ENCODE data around the gene CASK.

CASK gene

GRCh38 chrX:41822892-41823291 lies 100.5 kb downstream of the CASK start:
- Mint-ChIP-seq H3K4me3 (no peak overlapping the region), H3K27me3 (ENCODE audit: low read depth, poor library complexity) (no peaks in the 10 kb centered on the region), H3K27ac (no peak overlapping the region), H3K36me3 (ENCODE audit: low read depth) (peaks cover 53% of the 10 kb centered on the region), H3K9me3 (peaks cover 37% of the 10 kb centered on the region), H3K4me1 (no peaks in the 10 kb centered on the region)
- no peak for DNase-seq
- TF ChIP-seq, protein P1, sequence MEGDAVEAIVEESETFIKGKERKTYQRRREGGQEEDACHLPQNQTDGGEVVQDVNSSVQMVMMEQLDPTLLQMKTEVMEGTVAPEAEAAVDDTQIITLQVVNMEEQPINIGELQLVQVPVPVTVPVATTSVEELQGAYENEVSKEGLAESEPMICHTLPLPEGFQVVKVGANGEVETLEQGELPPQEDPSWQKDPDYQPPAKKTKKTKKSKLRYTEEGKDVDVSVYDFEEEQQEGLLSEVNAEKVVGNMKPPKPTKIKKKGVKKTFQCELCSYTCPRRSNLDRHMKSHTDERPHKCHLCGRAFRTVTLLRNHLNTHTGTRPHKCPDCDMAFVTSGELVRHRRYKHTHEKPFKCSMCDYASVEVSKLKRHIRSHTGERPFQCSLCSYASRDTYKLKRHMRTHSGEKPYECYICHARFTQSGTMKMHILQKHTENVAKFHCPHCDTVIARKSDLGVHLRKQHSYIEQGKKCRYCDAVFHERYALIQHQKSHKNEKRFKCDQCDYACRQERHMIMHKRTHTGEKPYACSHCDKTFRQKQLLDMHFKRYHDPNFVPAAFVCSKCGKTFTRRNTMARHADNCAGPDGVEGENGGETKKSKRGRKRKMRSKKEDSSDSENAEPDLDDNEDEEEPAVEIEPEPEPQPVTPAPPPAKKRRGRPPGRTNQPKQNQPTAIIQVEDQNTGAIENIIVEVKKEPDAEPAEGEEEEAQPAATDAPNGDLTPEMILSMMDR (IDR thresholded peaks at IDR 0.05): no peak

DNA sequence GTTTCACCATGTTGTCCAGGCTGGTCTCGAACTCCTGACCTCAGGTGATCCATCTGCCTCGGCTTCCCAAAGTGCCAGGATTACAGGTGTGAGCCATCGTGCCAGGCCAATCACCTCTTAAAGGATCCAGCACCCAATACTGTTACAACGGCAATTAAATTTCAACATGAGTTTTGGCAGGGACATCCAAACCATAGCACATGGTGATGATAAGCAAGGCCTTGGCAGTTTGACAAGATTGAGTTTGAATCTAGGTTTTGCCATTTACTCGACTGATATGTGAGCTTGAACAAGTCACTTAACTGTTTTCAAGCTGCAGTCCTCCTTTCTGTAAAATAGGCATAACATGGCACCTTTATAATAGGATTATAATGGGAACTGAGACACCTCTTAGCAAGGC lies 115.3 kb downstream of the CASK start:
- TF ChIP-seq, protein P1 (IDR thresholded peaks at IDR 0.05): no peak
- Mint-ChIP-seq H3K36me3 (ENCODE audit: low read depth) (peaks cover 72% of the 10 kb centered on the region), H3K27ac (no peak overlapping the region), H3K27me3 (ENCODE audit: low read depth, poor library complexity) (no peaks in the 10 kb centered on the region), H3K9me3 (peaks cover 86% of the 10 kb centered on the region), H3K4me3 (no peak overlapping the region), H3K4me1 (no peaks in the 10 kb centered on the region)
- DNase-seq: no peak

- TF ChIP-seq, protein P1 (IDR thresholded peaks at IDR 0.05): no peak
Measured at GRCh38 chrX:41802958-41803357, 120.4 kb downstream of the CASK start.

DNA sequence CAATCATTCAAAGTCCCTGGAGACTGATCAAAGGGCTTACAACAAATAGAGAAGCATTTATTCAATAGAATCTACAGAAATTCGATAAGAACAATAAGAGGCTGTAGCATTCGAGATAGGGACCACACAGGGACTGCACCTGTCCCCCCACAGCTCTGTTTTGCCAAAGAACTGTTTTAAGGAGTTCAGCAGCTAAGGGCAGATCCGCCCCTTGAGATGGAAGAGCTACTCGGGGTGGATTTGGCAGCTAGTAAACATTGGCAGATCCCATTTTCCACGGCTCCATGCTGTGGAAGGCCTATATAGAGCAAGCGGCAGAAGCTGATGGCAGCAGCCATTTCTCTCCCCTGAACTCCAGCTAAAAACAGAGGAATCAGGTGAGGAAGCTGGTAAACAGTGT lies 123.7 kb downstream of the CASK start:
- TF ChIP-seq, protein P1 (IDR thresholded peaks at IDR 0.05): no peak
- H3K4me3 Mint-ChIP-seq: no peak overlapping the region
- DNase-seq: no peak
- peaks cover 4% of the 10 kb centered on the region for H3K4me1 Mint-ChIP-seq
- H3K9me3 Mint-ChIP-seq: peaks cover 42% of the 10 kb centered on the region
- no peaks in the 10 kb centered on the region for H3K27me3 Mint-ChIP-seq (ENCODE audit: low read depth, poor library complexity)
- peaks cover 39% of the 10 kb centered on the region for H3K36me3 Mint-ChIP-seq (ENCODE audit: low read depth)
- H3K27ac Mint-ChIP-seq: no peak overlapping the region

More at GRCh38 chrX:41802958-41803357, 120.4 kb downstream of the CASK start:
- Mint-ChIP-seq H3K4me3 (no peak overlapping the region), H3K4me1 (no peaks in the 10 kb centered on the region), H3K27ac (no peak overlapping the region), H3K27me3 (ENCODE audit: low read depth, poor library complexity) (no peaks in the 10 kb centered on the region), H3K9me3 (peaks cover 69% of the 10 kb centered on the region), H3K36me3 (ENCODE audit: low read depth) (peaks cover 64% of the 10 kb centered on the region)
- no peak for DNase-seq

- Mint-ChIP-seq H3K36me3 (ENCODE audit: low read depth) (peaks cover 11% of the 10 kb centered on the region), H3K4me3 (no peak overlapping the region), H3K4me1 (peaks cover 4% of the 10 kb centered on the region), H3K9me3 (peaks cover 14% of the 10 kb centered on the region), H3K27me3 (ENCODE audit: low read depth, poor library complexity) (no peaks in the 10 kb centered on the region), H3K27ac (no peak overlapping the region)
- DNase-seq: no peak
- TF ChIP-seq, protein P1 (IDR thresholded peaks at IDR 0.05): no peak
Measured at GRCh38 chrX:41796577-41796976, 126.8 kb downstream of the CASK start.

DNA sequence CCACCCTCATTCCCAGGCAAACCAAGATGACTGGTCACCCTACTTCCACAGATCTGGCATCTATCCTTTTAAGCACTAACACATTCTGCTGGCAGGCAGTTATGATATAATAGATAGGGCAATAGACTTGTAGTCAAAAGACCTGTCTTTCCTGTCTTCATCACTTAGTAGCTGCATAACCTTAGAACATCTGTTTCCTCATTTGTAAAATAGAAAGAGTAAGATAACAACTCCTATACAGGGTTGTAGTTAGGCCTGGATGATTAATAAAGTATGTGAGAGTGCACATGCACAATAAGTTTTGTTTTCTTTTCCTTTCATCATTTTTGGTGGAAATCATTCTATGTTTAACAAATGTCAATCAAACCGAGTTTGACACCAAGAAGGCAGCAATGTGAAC lies 127.3 kb downstream of the CASK start:
- H3K4me3 Mint-ChIP-seq: no peak overlapping the region
- peaks cover 6% of the 10 kb centered on the region for H3K36me3 Mint-ChIP-seq (ENCODE audit: low read depth)
- TF ChIP-seq, protein P1 (IDR thresholded peaks at IDR 0.05): no peak
- H3K27ac Mint-ChIP-seq: peak overlapping the region; percentile 57
- peaks cover 8% of the 10 kb centered on the region for H3K9me3 Mint-ChIP-seq
- peaks cover 4% of the 10 kb centered on the region for H3K4me1 Mint-ChIP-seq
- no peaks in the 10 kb centered on the region for H3K27me3 Mint-ChIP-seq (ENCODE audit: low read depth, poor library complexity)
- no peak for DNase-seq
